Choroid plexus epithelial cell (primary cell): Measurements from ENCODE around the gene ARL8B.
"Not testable (repeated sequence)": the region's sequence is repeated elsewhere in the genome, so short reads cannot be mapped to it uniquely, and the experiment has no call there.

Experiments used
- DNase-seq: peaks from one replicate; pipeline ENCODE4 v3.0.0-alpha.2; 2010; ENCODE audit warnings: low read depth
- H3K4me3 ChIP-seq: 2 replicates; pipeline ENCODE4 v1.5.1; 2011; ENCODE audit warnings: low read depth, mild to moderate bottlenecking, control low read depth, low read length, moderate library complexity
- TF ChIP-seq, protein P1 (sequence below): conservative IDR thresholded peaks from 2 replicates; pipeline ENCODE4 v1.5.1; 2011; ENCODE audit warnings: low read depth, mild to moderate bottlenecking, control low read depth, inconsistent platforms, low read length, moderate library complexity

Gene ARL8B

DNA sequence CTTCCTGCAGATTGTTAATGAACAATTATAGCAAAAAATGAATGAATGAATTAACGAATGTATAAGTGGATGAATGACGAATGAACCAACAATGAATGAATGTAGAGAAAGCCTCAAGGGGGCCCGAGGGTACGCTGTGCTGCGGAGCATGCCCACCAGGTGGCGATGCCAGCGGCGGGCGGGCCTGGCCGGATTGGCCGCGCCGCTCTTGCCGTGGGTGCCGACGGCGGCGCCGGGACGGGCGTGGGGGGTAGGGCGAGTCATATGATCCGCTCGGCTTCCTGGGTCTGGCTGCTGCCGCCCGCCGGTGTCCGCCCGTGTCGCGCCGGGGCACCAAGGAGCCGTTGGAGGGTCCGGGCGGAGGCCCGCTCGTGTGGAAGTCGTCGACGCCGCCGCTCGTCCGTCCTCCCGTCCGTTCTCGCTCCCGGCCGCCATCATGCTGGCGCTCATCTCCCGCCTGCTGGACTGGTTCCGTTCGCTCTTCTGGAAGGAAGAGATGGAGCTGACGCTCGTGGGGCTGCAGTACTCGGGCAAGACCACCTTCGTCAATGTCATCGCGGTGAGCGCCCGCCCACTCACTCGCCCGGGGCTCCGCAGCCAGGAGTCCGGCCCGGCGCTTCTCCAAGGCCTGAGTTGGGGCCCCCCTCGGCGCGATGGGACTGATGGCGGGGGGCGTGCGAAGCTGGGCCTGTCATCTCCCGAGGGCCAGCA lies at the start of gene ARL8B:
TSS of gene ARL8B (plus strand) at position 263 of the 711 bp plus-strand sequence. CDS start at position 437, 174 bp downstream.
- peak; percentile 92 for DNase-seq
- peak within 1 kb of the TSS; percentile 98 for H3K4me3 ChIP-seq
- TF ChIP-seq, protein P1, sequence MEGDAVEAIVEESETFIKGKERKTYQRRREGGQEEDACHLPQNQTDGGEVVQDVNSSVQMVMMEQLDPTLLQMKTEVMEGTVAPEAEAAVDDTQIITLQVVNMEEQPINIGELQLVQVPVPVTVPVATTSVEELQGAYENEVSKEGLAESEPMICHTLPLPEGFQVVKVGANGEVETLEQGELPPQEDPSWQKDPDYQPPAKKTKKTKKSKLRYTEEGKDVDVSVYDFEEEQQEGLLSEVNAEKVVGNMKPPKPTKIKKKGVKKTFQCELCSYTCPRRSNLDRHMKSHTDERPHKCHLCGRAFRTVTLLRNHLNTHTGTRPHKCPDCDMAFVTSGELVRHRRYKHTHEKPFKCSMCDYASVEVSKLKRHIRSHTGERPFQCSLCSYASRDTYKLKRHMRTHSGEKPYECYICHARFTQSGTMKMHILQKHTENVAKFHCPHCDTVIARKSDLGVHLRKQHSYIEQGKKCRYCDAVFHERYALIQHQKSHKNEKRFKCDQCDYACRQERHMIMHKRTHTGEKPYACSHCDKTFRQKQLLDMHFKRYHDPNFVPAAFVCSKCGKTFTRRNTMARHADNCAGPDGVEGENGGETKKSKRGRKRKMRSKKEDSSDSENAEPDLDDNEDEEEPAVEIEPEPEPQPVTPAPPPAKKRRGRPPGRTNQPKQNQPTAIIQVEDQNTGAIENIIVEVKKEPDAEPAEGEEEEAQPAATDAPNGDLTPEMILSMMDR = peak; percentile 81

DNA sequence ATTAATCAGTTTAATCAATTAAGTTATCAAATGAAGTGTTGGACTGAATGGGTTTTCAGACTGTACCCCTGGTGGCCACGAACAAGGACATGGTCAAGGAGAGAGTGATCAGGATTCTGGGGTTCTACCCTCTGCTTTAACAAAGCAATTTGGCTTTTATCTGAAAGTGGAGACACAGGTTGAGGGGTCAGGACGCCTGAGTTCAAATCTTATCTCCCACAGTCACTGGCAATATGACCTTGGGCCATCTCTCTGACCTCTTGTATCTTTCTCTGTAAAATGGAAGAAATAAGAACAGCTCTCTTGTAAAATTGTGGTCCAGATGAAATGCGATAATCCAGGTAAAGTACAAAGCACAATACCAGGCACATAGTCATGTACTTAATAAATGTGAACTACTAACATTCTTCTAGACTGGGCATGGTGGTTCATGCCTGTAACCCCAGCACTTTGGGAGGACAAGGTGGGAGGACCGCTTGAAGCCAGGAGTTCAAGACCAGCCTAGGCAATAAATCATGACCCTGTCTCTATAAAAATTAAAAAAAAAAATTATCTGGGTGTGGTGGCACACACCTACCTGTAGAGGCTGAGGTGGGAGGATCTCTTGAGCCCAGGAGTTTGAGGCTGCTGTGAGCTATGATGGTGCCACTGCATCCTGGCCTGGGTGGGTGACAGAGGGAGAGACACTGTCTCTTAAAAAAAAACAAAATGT lies 48.6 kb upstream of the ARL8B start:
- DNase-seq = no peak
- TF ChIP-seq, protein P1 = no peak
- H3K4me3 ChIP-seq = no peak overlapping the region

DNA sequence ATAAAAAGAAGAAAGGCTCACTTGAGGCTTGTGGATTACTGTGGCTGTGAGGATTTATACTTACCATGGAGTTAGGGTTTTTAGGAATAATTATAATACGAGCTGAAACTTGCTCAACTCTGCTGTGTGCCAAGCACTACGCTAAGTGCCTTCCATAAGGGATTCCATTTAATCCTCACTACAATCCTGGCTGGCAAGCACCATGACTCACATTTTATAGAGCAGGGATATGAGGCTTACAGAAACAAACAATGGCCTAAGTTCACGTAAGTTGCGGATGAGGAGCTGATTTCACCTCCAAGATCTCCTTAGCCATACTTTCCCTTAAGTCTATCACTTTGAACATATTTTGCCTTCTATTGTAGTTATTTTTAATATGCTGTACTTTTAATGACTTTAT lies 43.9 kb upstream of the ARL8B start:
- TF ChIP-seq, protein P1 = no peak
- peak; percentile 20 for DNase-seq
- no peak overlapping the region for H3K4me3 ChIP-seq

DNA sequence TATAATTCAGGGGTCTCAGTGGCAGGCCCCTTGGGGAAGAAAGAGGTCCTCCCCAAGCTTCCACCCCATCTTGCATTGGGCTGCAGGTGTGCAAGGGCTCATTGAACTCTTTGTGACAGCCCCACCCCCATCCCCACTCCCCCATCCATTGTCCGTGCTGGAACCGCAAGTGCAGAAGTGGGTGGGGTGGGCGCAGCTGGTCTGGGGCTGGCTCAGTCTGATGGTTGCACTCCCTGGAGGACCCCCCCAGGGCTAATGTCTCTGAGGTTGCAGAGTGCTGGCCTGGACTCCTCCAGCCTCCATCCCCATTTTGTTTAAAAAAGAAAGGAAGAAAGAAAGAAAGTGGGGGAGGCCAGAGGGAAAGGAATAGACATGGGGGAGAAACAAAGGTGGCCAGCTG lies 42.3 kb upstream of the ARL8B start:
- no peak for DNase-seq
- TF ChIP-seq, protein P1 = no peak
- no peak overlapping the region for H3K4me3 ChIP-seq

DNA sequence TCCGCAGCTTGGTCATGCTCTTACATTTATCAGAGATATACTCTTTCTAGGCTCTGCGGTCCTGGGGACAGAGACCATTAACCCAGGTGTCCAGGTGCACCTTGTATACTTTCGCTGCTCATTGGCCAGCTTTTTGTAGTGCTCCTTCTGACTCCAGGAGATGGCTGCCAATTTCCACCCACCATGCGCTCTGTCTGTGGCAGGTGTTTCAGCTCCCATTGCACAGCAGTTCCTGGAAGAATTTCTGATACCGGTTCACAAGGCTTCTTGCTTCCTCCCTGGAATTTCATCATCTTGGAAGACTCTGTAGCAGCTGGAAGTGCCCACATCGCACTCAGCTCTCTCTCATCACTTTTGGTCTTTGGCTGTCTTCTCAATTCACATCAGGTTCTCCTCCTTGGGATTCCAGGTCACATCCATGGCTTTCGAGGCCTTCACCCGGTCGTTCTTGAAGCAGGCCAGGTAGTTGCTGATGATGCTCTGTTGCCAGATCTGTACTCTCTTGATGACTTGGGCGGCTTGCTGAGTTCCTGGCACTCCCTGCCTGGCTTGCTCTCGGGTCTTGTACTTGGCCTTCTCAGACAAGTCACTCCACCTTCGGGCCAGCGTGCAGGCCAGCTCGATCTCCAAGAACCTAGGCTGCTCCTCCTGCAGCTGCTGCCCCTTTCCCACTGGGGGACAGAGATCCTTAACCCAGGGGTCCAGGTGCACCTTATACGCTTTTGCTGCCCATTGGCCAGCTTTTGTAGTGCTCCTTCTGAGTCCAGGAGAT lies 41.1 kb upstream of the ARL8B start:
- H3K4me3 ChIP-seq = no peak overlapping the region
- TF ChIP-seq, protein P1 = no peak

DNA sequence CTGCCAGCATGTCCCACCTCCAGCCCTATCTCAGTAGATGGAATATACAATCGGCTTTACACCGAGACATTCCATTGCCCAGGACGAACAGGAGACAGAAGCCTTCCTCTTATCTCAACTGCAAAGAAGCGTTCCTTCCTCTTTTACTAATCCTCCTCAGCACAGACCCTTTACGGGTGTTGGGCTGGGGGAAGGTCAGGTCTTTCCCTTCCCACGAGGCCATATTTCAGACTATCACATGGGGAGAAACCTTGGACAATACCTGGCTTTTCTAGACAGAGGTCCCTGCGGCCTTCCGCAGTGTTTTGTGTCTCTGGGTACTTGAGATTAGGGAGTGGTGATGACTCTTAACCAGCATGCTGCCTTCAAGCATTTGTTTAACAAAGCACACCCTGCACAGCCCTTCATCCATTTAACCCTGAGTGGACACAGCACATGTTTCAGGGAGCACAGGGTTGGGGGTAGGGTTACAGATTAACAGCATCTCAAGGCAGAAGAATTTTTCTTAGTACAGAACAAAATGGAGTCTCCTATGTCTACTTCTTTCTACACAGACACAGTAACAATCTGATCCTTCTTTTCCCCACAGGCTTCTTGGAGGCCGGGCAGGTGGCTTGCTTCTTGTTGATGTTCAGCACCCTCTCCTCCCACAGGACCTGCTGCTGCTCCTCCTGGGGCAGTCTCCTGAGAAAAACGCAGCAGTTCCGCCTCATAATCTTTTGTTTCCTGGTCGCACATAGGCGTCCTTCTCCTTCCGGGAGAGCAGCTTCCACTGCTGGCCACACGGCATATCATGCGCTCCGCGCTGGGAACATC lies 39.9 kb upstream of the ARL8B start:
- not testable (repeated sequence) for DNase-seq, H3K4me3 ChIP-seq

More for the DNA sequence above, 41.1 kb upstream of the ARL8B start:
- no peak for DNase-seq
